ENCODE measurements around the gene LRIF1.
"Not testable (repeated sequence)": the region's sequence is repeated elsewhere in the genome, so short reads cannot be mapped to it uniquely, and the experiment has no call there.

LRIF1 gene

GRCh38 chr1:110951161-110951560, 12.6 kb downstream of the LRIF1 start:
- no peak for DNase-seq (ENCODE audit: low spot score)

DNA sequence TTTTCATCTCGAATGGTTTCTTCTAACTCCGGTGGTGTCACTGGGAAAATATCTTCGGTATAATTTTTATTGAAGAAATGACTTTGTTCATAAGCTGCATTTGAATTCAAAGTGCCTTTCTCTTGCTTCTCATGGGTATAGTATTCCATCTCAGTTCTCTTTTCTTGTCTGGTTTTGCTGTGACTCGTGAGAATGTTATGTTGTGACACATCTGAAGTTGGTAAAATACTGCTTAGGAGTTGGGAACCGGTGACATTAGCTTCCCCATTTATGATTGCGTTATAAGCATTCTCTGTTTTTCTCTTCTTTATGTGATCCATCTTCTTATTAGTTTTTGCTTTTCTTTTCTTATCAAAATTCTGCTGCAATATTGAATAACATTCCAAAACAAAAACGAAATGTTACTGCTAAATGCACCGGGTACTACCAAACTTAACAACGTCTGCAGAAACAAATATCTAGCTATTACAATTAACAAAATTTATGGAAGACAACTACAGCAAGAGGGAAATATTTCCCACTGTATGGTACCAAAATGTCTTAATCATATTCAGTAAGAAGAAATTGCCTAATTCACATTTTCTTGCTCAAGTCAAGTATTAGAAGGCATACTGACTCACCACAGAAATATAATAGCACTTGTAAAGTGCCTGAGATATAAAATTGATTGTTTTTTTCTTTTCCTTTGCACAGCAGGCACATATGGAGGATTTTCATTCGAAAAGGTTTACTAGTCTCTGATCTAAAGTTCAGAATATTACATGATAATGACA, 15.5 kb downstream of the LRIF1 start:
- no peak for DNase-seq (ENCODE audit: low spot score)

- DNase-seq (ENCODE audit: low spot score) = no peak
Measured at GRCh38 chr1:110945626-110946025, 18.1 kb downstream of the LRIF1 start.

DNA sequence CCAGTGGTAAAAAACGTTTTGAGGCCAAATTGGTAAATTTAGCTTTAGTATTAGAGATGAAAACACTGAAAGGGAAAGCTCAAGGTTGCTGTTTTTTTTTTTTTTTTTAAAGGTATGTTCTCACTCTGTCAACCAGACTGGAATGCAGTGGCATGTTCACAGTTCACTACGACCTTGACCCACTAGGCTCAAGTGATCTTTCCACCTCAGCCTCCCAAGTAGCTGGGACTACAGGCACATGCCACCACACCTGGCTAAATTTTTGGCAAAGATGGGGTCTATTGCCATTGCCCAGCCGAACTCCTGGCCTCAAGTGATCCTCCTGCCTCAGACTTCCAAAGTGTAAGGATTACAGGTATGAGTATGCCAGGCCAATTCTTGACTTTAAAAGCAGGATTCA, 18.9 kb downstream of the LRIF1 start:
- DNase-seq (ENCODE audit: low spot score) = no peak

DNA sequence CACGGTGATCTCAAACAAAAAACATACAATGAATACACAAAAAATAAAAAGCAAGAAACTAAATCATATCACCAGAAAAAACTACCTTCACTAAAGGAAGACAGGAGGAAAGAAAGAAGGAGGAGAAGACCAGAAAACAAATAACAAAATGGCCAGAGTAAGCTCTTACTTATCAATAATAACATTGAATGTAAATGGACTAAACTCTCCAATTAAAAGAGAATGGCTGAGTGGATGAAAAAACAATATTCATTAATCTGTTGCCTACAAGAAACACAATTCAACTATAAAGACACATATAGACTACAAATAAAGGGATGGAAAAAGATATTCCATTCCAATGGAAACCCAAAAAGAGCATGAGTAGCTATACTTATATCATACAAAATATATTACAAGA, 27.2 kb downstream of the LRIF1 start:
- no peak for DNase-seq (ENCODE audit: low spot score)

- not testable (repeated sequence) for DNase-seq (ENCODE audit: low spot score)
Measured at GRCh38 chr1:110931097-110931496, 32.6 kb downstream of the LRIF1 start.

GRCh38 chr1:110928904-110929303, 34.8 kb downstream of the LRIF1 start:
- DNase-seq (ENCODE audit: low spot score) = no peak

GRCh38 chr1:110928191-110928590, 35.5 kb downstream of the LRIF1 start:
- no peak for DNase-seq (ENCODE audit: low spot score)

DNA sequence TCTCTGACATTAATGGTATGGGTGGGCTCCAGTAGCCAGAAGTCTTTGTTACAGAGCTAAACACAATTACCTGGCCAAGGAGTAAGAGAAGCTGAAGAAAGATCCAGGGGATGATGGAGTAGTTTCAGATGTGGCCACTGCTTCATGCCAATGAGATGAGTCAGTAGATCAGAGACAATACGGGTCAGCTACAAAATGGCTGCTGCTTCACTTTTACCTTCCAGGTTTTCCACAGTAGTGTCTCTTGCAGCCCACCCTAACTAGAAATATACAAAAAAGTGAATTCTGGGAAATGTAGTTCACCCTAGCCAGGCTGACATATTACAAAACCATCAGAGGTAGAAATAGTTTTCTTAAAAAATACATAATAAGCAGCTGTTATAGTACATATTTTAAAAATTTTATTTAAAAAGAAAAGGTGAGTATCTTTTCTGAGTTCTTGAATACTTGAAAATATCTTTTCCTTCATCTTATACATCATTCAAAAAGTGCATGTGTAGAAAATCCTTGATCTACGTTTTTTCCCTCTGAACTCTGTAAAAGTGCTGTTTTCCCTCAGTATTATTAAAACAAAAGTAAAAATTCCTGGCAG, 36.1 kb downstream of the LRIF1 start:
- no peak for DNase-seq (ENCODE audit: low spot score)

DNA sequence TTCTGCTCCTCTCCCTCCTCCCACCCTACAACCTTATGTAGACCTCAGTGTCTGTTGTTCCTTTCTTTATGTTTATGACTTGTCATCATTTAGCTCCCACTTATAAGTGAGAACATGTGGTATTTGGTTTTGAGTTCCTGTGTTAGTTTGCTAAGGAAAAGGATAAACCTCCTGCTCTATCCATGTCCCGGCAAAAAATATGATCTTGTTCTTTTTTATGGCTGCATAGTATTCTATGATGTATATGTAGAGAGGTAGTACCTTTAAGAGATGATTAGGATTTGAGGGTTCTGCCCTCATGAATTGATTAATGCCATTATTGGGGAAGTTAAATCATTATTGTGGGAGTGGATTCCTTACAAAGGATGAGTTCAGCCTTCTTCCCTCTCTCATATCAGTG, 41.8 kb downstream of the LRIF1 start:
- no peak for DNase-seq (ENCODE audit: low spot score)

- DNase-seq (ENCODE audit: low spot score) = no peak
Measured at GRCh38 chr1:110918016-110918415, 45.7 kb downstream of the LRIF1 start.

DNA sequence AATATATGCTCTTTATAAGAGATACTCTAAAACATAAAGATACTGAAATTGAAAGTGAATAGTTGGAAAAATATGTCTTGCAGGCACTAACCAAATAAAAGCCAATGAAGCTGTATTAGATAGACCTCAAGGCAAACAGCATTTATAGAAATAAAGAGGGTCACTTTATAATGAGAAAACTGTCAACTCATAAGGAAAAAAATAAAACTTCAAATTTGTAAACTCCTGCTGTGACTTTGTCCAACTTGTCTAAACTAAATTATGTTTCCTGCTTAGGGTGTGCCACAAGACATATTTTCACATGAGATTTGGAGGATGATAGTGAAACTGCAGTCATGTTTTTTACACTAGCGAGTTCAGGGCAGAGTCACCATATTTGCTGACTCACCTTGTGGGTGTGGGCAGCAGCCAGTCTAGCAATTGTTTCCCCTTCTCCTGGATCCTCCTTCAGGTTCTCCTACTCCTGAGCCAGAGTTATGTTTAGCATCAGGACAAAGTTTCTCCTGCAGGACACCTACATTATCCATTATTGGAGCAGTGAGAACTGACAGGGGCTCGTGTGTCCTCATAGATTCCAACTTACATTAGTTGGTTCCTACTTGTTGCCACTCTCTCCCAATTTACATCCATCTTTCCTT, 46.9 kb downstream of the LRIF1 start:
- no peak for DNase-seq (ENCODE audit: low spot score)

- DNase-seq (ENCODE audit: low spot score) = no peak
Measured at GRCh38 chr1:110916274-110916668, 47.5 kb downstream of the LRIF1 start.

GRCh38 chr1:110915804-110916203, 47.9 kb downstream of the LRIF1 start:
- no peak for DNase-seq (ENCODE audit: low spot score)

- DNase-seq (ENCODE audit: low spot score) = no peak
Measured at GRCh38 chr1:110914676-110915075, 49.0 kb downstream of the LRIF1 start.

- DNase-seq (ENCODE audit: low spot score) = no peak
Measured at GRCh38 chr1:110912784-110913183, 50.9 kb downstream of the LRIF1 start.

GRCh38 chr1:110903853-110904500, 59.7 kb downstream of the LRIF1 start:
- DNase-seq (ENCODE audit: low spot score) = no peak

DNA sequence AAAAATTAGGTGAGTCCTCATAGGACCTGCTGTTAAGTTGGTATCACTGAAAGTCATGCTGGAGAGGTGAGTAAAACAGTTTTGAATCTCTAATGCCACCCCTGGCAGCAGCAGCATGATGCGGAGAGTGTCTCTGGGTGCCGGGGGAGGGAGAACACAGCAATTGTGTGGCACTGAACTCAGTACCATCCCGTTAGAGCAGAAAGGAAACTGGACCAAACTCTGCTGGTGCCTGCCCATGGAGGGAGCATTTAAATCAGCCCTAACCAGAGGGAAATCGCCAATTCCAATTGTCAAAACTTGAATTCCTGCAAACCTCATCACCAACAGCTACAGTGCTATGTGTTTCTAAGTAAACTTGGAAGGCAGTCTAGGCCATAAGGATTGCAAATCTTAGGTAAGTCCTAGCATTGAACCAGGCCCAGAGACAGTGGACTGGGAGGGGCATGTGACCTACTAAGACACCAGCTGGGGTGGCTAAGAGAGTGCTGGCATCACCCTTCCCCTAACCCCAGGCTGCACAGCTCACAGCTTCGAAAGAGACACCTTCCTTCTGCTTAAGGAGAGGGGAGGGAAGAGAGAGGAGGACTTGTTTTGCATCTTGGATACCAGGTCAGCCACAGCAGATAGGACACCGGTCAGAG, 60.8 kb downstream of the LRIF1 start:
- DNase-seq (ENCODE audit: low spot score) = no peak

GRCh38 chr1:110899458-110899843, 64.3 kb downstream of the LRIF1 start:
- no peak for DNase-seq (ENCODE audit: low spot score)

GRCh38 chr1:110898734-110899457, 64.8 kb downstream of the LRIF1 start:
- no peak for DNase-seq (ENCODE audit: low spot score)

GRCh38 chr1:110897681-110898080, 66.0 kb downstream of the LRIF1 start:
- DNase-seq (ENCODE audit: low spot score) = no peak

Data from Ammon's horn (tissue), 1 donor.